ENCODE results near the gene CCDC14.

DNA sequence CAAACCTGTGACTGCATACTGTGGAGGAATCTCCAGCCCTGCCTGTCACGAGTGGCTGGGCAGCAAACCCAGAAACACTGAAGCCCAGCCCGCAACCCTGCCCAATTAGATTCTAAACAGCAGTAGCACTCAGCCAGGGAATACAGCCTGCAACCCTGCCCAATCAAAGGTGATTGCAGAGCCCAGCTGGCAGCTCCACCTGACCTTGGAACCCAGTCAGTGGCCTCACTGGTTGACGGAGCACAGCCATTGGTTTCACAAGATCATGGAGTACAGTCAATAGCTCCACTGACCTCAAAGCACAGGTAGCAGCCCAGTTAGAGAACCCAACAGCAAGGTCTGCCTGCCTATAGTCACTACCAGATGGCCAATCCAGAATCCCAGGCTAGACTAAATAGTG lies 41.7 kb downstream of the CCDC14 start:
- TF ChIP-seq EP300 (IDR thresholded peaks at IDR 0.05) (no peak), POLR2A (IDR thresholded peaks at IDR 0.05) (no peak)
